Activated CD8-positive, alpha-beta T cell treated with anti-CD3 and anti-CD28 coated beads for 36 hours (primary cell): ENCODE results near the gene HSD17B7. TPM values are rescaled to one million over a fixed set of nuclear protein-coding genes. Genes with fewer than 3 reads are reported as not detected.

ENCODE experiments used
- ATAC-seq: fragments of 200-7000 bp; cut with Tn5 transposase; one replicate; pipeline ENCODE4 v1.10.0; 2021; ENCODE audit warnings: mild to moderate bottlenecking, moderate library complexity
- CTCF ChIA-PET: fragments of 350-600 bp; sonication (Branson Sonifier 250); formaldehyde crosslinking; loops from one replicate; lab custom pipeline; 2021; ENCODE audit warnings: antibody characterized with exemption; lab: Charles Lee
- POLR2A ChIA-PET: fragments of 350-600 bp; sonication (Branson Sonifier 250); formaldehyde crosslinking; loops from one replicate; lab custom pipeline; 2021; ENCODE audit warnings: antibody characterized with exemption; lab: Charles Lee
- DNase-seq: peaks from one replicate; pipeline ENCODE4 v3.0.0-alpha.2; 2020
- H3K27ac Mint-ChIP-seq: one replicate; pipeline ENCODE4 v1.8.0; 2021; ENCODE audit warnings: mild to moderate bottlenecking, mixed read lengths
- H3K27me3 Mint-ChIP-seq: one replicate; pipeline ENCODE4 v1.8.0; 2021; ENCODE audit warnings: mixed read lengths
- H3K36me3 Mint-ChIP-seq: one replicate; pipeline ENCODE4 v1.8.0; 2021; ENCODE audit warnings: low read depth, mixed read lengths
- H3K4me1 Mint-ChIP-seq: one replicate; pipeline ENCODE4 v1.8.0; 2021; ENCODE audit warnings: low read depth, mixed read lengths
- H3K4me3 Mint-ChIP-seq: one replicate; pipeline ENCODE4 v1.8.0; 2021; ENCODE audit warnings: mild to moderate bottlenecking, moderate library complexity, mixed read lengths
- H3K9me3 Mint-ChIP-seq: one replicate; pipeline ENCODE4 v1.8.0; 2021; ENCODE audit warnings: mixed read lengths
- CTCF ChIP-seq: fragments of 200-600 bp; IDR thresholded peaks from one replicate; pipeline ENCODE4 v1.8.0; 2022; ENCODE audit warnings: antibody characterized with exemption, mild to moderate bottlenecking
- intact Hi-C: fragments of 100-400 bp; cut with micrococcal nuclease; formaldehyde crosslinking; loops from one replicate; pipeline ENCODE4 v1.10.0; 2022
- total RNA-seq, 2 experiments: library from RNA; stranded (reverse); gene quantifications; one replicate each; pipeline ENCODE4 v1.2.3, GENCODE V29; 2021

The HSD17B7 gene
- total RNA-seq, 2 experiments from 2014 or later = 28.8 to 31.1 TPM

GRCh38 chr1:162753998-162754585 is 36.4 kb upstream of the HSD17B7 start:
- intact Hi-C loops = no loop called here
- DNase-seq (no peak), ATAC-seq (no peak)
- TF ChIP-seq CTCF = no peak
- Mint-ChIP-seq H3K4me1 (no peaks in the 10 kb centered on the region), H3K27me3 (no peaks in the 10 kb centered on the region), H3K27ac (no peak overlapping the region), H3K9me3 (no peaks in the 10 kb centered on the region), H3K4me3 (no peak overlapping the region), H3K36me3 (no peaks in the 10 kb centered on the region)
- ChIA-PET POLR2A (no interaction called here), CTCF (no interaction called here)

GRCh38 chr1:162755306-162755705 is 35.2 kb upstream of the HSD17B7 start:
- H3K27me3 Mint-ChIP-seq = no peaks in the 10 kb centered on the region
- no peak overlapping the region for H3K4me3 Mint-ChIP-seq
- intact Hi-C loops = no loop called here
- DNase-seq (no peak), ATAC-seq (no peak)
- CTCF ChIA-PET = no interaction called here
- H3K4me1 Mint-ChIP-seq = no peaks in the 10 kb centered on the region
- POLR2A ChIA-PET = no interaction called here
- no peak for TF ChIP-seq CTCF
- no peaks in the 10 kb centered on the region for H3K9me3 Mint-ChIP-seq
- H3K36me3 Mint-ChIP-seq = no peaks in the 10 kb centered on the region
- no peak overlapping the region for H3K27ac Mint-ChIP-seq

- DNase-seq (no peak), ATAC-seq (no peak)
- no peaks in the 10 kb centered on the region for H3K4me1 Mint-ChIP-seq
- no peak overlapping the region for H3K27ac Mint-ChIP-seq
- ChIA-PET CTCF (no interaction called here), POLR2A (no interaction called here)
- no peak overlapping the region for H3K4me3 Mint-ChIP-seq
- no peaks in the 10 kb centered on the region for H3K9me3 Mint-ChIP-seq
- no peaks in the 10 kb centered on the region for H3K27me3 Mint-ChIP-seq
- intact Hi-C loops = no loop called here
- H3K36me3 Mint-ChIP-seq = no peaks in the 10 kb centered on the region
- TF ChIP-seq CTCF = no peak
Observed at GRCh38 chr1:162756523-162756922, 34.0 kb upstream of the HSD17B7 start.

- POLR2A ChIA-PET = no interaction called here
- H3K4me1 Mint-ChIP-seq = no peaks in the 10 kb centered on the region
- no peaks in the 10 kb centered on the region for H3K27me3 Mint-ChIP-seq
- ATAC-seq = no peak
- H3K36me3 Mint-ChIP-seq = no peaks in the 10 kb centered on the region
- CTCF ChIA-PET = no interaction called here
- intact Hi-C loops = no loop called here
- DNase-seq = no peak
- H3K9me3 Mint-ChIP-seq = no peaks in the 10 kb centered on the region
- H3K4me3 Mint-ChIP-seq = no peak overlapping the region
- TF ChIP-seq CTCF = no peak
- H3K27ac Mint-ChIP-seq = no peak overlapping the region
Observed at GRCh38 chr1:162757476-162757875, 33.0 kb upstream of the HSD17B7 start.

- intact Hi-C loops = no loop called here
- Mint-ChIP-seq H3K27ac (no peak overlapping the region), H3K36me3 (no peaks in the 10 kb centered on the region), H3K4me3 (no peak overlapping the region), H3K27me3 (peaks cover 7% of the 10 kb centered on the region), H3K4me1 (no peaks in the 10 kb centered on the region), H3K9me3 (no peaks in the 10 kb centered on the region)
- POLR2A ChIA-PET = no interaction called here
- no peak for DNase-seq
- no peak for ATAC-seq
- no peak for TF ChIP-seq CTCF
- CTCF ChIA-PET = no interaction called here
Observed at GRCh38 chr1:162765788-162766187, 24.7 kb upstream of the HSD17B7 start.
